HG02588 (cell line): ENCODE data around the gene ADNP2.

Source experiments
- ATAC-seq: cut with Tn5 transposase; IDR thresholded peaks from one replicate; pipeline ENCODE4 v1.9.1; 2021; ENCODE audit warnings: mild to moderate bottlenecking, moderate library complexity; ENCODE audit not compliant: unreplicated experiment

Gene ADNP2

DNA sequence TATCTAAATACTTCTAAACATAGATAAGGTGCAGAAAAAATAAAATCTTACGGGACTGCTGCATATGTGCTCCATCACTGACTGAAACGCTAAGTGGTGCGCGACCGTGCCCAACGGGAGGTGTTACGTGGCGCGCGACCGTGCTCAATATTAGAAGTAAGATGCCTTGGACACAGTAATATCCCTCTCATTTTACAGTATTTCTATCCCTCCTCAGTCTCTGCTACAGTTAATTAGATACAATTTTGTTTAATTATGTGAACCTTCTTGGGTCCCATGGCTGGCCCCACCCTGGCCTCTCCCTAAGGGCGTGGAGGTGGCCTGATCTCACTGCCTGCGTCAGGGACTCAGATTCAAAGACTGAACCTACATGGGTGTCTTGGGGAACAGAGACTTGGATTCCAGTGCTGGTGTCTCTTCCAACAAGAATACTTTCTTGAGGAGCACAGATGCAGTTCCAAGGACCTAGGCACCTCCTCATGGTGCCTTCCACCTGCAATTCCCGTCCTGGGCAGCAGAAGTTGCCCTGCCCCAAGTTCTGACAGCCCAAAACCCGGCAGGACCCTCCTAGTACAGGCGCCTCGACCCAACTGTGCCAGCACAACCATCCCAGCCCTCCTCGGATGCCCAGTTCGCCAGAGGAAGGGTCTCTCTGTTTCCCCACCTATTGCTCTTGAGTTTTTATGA, 79.0 kb downstream of the ADNP2 start:
- ATAC-seq, result no peak

DNA sequence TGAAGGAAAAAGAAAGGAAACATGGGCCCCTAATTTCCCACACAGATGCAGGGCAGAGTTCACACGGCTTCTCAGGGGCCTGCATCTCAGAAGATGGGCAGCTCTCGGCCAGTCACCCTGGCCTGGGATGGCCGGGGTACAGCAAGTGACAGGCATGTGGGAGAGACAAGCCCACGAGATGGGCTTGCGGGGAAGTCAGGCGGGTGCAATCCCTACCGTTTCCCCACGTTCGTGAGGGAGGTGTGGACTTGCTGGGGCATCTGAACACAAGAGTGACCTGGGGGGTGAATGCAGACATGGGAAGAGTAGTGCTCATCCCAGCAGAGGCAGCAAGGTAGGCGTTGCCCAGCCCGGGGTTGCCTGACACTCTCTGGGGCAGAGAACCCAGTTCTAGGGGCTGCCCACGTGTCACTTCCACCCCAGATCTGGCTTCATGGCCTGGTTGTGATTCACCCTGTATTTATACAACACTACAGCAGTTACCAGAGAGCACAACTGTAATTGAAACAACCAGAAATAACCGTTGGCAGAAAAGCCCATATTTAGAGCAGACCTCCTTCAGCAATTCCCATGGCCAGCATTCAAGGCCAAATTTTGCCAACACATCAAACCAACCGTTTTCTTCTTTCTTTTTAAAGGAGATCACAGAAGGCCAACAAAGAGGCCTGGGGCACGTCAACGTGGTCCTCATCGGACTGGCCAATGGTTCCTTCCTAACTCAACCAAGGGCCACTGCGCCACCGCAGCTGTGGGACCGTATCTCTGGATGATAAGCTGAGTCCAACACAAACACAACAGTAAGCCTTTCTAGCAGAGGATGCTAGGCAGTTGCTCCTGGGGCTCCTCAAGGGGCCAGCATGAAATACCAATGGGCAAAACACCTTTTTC, 79.8 kb downstream of the ADNP2 start:
- no peak for ATAC-seq

DNA sequence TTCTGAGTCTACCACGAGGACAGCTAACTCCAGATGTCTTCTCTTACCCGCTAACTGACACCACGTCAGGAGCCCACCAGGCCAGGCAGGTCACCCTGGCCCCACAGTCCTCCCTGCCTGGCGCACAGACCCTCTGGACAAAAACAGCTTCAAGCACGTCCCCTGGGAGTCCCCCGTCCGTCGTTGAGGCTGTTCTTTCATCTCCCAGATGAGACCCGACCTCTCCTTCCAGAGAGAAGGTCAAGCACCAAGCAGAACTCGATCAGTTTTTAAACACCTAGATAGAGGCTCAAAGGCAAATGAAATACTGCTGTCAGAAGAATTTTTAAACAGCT, 80.4 kb downstream of the ADNP2 start:
- ATAC-seq, result no peak
